ENCODE measurements around the gene IER5. TPM values are rescaled to one million over a fixed set of nuclear protein-coding genes. Genes with fewer than 3 reads are reported as not detected.
"Not testable (repeated sequence)": the region's sequence is repeated elsewhere in the genome, so short reads cannot be mapped to it uniquely, and the experiment has no call there.

Gene IER5
- total RNA-seq, 1 experiment from 2014 or later, result 18.2 TPM

GRCh38 chr1:181045946-181046345 is 42.6 kb upstream of the IER5 start:
- CTCF ChIA-PET; DNase-seq (ENCODE audit: low spot score); H3K27ac Mint-ChIP-seq; ATAC-seq; H3K4me3 Mint-ChIP-seq; POLR2A ChIA-PET; H3K4me1 Mint-ChIP-seq; H3K27me3 Mint-ChIP-seq (ENCODE audit: low read depth); H3K36me3 Mint-ChIP-seq: not testable (repeated sequence)
- peak; percentile 45; the same call in 1 of the 2 replicates for TF ChIP-seq ATF1 (CRISPR knock-in tag; IDR thresholded peaks at IDR 0.05)
- peaks cover 10% of the 10 kb centered on the region for H3K9me3 Mint-ChIP-seq

DNA sequence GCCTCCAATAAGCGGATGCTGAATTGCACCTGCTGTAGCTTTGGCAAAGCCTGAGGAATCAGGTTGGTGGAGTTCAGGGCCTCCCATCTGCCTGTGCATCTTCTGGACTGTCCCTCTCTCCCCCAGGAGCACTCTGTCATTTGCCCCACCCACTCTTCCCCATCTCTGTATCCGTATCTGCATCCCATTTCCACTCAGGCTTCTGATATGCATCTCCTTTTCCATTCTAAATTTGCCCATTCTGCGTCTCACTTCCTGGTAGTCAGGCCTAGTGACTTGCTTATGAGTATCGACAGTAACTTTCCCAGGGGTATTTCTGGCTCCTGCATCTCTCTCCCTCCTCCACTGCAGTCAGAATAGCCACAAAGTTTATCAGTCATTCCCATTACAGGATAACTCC is 39.1 kb upstream of the IER5 start:
- H3K36me3 Mint-ChIP-seq, result peaks cover 6% of the 10 kb centered on the region; the same call in 1 of the 2 replicates
- peaks cover 10% of the 10 kb centered on the region for H3K9me3 Mint-ChIP-seq
- ChIA-PET POLR2A (no interaction called here), CTCF (no interaction called here)
- DNase-seq (ENCODE audit: low spot score) (no peak), ATAC-seq (no peak)
- no peak for TF ChIP-seq JAZF1 (CRISPR knock-in tag; IDR thresholded peaks at IDR 0.05)
- TF ChIP-seq ZNF263 (CRISPR knock-in tag; IDR thresholded peaks at IDR 0.05; ENCODE audit: low read depth), result no peak
- no peak for TF ChIP-seq GRHL2 (CRISPR knock-in tag; IDR thresholded peaks at IDR 0.05; ENCODE audit: insufficient replicate concordance, severe bottlenecking)
- no peak for TF ChIP-seq OVOL2 (CRISPR knock-in tag; IDR thresholded peaks at IDR 0.05; ENCODE audit: borderline replicate concordance)
- TF ChIP-seq FOXP1 (CRISPR knock-in tag; IDR thresholded peaks at IDR 0.05; ENCODE audit: borderline replicate concordance), result no peak
- TF ChIP-seq ZNF416 (CRISPR knock-in tag; IDR thresholded peaks at IDR 0.05), result no peak
- no peak for TF ChIP-seq NFE2L1 (CRISPR knock-in tag; IDR thresholded peaks at IDR 0.05)
- no peak for TF ChIP-seq ZBTB21 (CRISPR knock-in tag; IDR thresholded peaks at IDR 0.05; ENCODE audit: borderline replicate concordance)
- TF ChIP-seq ZNF423 (CRISPR knock-in tag; IDR thresholded peaks at IDR 0.05), result no peak
- H3K27ac Mint-ChIP-seq, result no peak overlapping the region
- peaks cover 3% of the 10 kb centered on the region; the same call in 1 of the 2 replicates for H3K4me1 Mint-ChIP-seq
- H3K4me3 Mint-ChIP-seq, result no peak overlapping the region
- H3K27me3 Mint-ChIP-seq (ENCODE audit: low read depth), result no peaks in the 10 kb centered on the region; the same call in 1 of the 2 replicates

- no peak for ATAC-seq
Observed at GRCh38 chr1:181050922-181051321, 37.6 kb upstream of the IER5 start.

DNA sequence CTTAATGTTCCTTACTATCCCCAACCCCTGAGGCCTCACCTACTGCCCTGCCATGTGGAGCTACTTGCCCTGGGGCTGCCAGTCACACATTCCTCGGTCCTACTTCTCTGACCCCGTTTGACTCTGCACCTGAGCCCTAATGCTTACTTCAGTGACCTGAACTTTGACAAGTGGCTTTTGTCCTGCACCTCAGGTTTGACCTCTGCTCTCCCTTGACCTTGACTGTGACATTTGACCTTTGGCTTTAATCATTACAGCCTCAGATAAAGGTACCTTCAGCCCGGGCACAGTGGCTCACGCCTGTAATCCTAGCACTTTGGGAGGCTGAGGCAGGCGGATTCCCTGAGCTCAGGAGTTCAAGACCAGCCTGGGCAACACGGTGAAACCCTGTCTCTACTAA is 31.9 kb upstream of the IER5 start:
- H3K4me1 Mint-ChIP-seq, result peaks cover 9% of the 10 kb centered on the region
- CTCF ChIA-PET, result interaction anchor here (1.0 kb wide), 1 partner anchor 175 kb away, joined by 3 read pairs; no protein-coding TSS in a partner anchor
- peaks cover 12% of the 10 kb centered on the region for H3K9me3 Mint-ChIP-seq
- H3K27ac Mint-ChIP-seq, result no peak overlapping the region
- POLR2A ChIA-PET, result no interaction called here
- no peak overlapping the region for H3K4me3 Mint-ChIP-seq
- DNase-seq (ENCODE audit: low spot score) (no peak), ATAC-seq (no peak)
- no peaks in the 10 kb centered on the region for H3K27me3 Mint-ChIP-seq (ENCODE audit: low read depth)
- 0 out of 2 replicates have a peak, but pooled peaks cover 4% of the 10 kb centered on the region for H3K36me3 Mint-ChIP-seq
- TF ChIP-seq GABPB1 (CRISPR knock-in tag; IDR thresholded peaks at IDR 0.05) (no peak), HMGA2 (CRISPR knock-in tag; IDR thresholded peaks at IDR 0.05) (no peak), KAT7 (CRISPR knock-in tag; IDR thresholded peaks at IDR 0.05; ENCODE audit: borderline replicate concordance) (no peak), E2F5 (CRISPR knock-in tag; IDR thresholded peaks at IDR 0.05) (no peak), TEAD4 (CRISPR knock-in tag; IDR thresholded peaks at IDR 0.05) (no peak)
- TF ChIP-seq, protein P1, sequence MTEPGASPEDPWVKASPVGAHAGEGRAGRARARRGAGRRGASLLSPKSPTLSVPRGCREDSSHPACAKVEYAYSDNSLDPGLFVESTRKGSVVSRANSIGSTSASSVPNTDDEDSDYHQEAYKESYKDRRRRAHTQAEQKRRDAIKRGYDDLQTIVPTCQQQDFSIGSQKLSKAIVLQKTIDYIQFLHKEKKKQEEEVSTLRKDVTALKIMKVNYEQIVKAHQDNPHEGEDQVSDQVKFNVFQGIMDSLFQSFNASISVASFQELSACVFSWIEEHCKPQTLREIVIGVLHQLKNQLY (CRISPR knock-in tag; IDR thresholded peaks at IDR 0.05), result no peak
- TF ChIP-seq, protein P2, sequence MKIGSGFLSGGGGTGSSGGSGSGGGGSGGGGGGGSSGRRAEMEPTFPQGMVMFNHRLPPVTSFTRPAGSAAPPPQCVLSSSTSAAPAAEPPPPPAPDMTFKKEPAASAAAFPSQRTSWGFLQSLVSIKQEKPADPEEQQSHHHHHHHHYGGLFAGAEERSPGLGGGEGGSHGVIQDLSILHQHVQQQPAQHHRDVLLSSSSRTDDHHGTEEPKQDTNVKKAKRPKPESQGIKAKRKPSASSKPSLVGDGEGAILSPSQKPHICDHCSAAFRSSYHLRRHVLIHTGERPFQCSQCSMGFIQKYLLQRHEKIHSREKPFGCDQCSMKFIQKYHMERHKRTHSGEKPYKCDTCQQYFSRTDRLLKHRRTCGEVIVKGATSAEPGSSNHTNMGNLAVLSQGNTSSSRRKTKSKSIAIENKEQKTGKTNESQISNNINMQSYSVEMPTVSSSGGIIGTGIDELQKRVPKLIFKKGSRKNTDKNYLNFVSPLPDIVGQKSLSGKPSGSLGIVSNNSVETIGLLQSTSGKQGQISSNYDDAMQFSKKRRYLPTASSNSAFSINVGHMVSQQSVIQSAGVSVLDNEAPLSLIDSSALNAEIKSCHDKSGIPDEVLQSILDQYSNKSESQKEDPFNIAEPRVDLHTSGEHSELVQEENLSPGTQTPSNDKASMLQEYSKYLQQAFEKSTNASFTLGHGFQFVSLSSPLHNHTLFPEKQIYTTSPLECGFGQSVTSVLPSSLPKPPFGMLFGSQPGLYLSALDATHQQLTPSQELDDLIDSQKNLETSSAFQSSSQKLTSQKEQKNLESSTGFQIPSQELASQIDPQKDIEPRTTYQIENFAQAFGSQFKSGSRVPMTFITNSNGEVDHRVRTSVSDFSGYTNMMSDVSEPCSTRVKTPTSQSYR (CRISPR knock-in tag; IDR thresholded peaks at IDR 0.05), result no peak

More at GRCh38 chr1:181050922-181051321, 37.6 kb upstream of the IER5 start:
- CTCF ChIA-PET, result no interaction called here
- H3K9me3 Mint-ChIP-seq, result peaks cover 6% of the 10 kb centered on the region
- no peak overlapping the region for H3K4me3 Mint-ChIP-seq
- no peak overlapping the region for H3K27ac Mint-ChIP-seq
- POLR2A ChIA-PET, result no interaction called here
- TF ChIP-seq HMGA2 (CRISPR knock-in tag; IDR thresholded peaks at IDR 0.05), result no peak
- TF ChIP-seq E2F5 (CRISPR knock-in tag; IDR thresholded peaks at IDR 0.05), result no peak
- no peak for TF ChIP-seq GTF2I (CRISPR knock-in tag; conservative IDR thresholded peaks at IDR 0.05)
- TF ChIP-seq, protein P3, sequence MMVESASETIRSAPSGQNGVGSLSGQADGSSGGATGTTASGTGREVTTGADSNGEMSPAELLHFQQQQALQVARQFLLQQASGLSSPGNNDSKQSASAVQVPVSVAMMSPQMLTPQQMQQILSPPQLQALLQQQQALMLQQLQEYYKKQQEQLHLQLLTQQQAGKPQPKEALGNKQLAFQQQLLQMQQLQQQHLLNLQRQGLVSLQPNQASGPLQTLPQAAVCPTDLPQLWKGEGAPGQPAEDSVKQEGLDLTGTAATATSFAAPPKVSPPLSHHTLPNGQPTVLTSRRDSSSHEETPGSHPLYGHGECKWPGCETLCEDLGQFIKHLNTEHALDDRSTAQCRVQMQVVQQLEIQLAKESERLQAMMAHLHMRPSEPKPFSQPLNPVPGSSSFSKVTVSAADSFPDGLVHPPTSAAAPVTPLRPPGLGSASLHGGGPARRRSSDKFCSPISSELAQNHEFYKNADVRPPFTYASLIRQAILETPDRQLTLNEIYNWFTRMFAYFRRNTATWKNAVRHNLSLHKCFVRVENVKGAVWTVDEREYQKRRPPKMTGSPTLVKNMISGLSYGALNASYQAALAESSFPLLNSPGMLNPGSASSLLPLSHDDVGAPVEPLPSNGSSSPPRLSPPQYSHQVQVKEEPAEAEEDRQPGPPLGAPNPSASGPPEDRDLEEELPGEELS (CRISPR knock-in tag; IDR thresholded peaks at IDR 0.05), result no peak
- TF ChIP-seq RELA (CRISPR knock-in tag; IDR thresholded peaks at IDR 0.05; ENCODE audit: borderline replicate concordance), result no peak
- TF ChIP-seq, protein P4, sequence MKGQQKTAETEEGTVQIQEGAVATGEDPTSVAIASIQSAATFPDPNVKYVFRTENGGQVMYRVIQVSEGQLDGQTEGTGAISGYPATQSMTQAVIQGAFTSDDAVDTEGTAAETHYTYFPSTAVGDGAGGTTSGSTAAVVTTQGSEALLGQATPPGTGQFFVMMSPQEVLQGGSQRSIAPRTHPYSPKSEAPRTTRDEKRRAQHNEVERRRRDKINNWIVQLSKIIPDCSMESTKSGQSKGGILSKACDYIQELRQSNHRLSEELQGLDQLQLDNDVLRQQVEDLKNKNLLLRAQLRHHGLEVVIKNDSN (CRISPR knock-in tag; IDR thresholded peaks at IDR 0.05), result no peak
- H3K27me3 Mint-ChIP-seq (ENCODE audit: low read depth), result no peaks in the 10 kb centered on the region; the same call in 1 of the 2 replicates
- peaks cover 3% of the 10 kb centered on the region; the same call in 1 of the 2 replicates for H3K4me1 Mint-ChIP-seq
- no peak for DNase-seq (ENCODE audit: low spot score)
- peaks cover 6% of the 10 kb centered on the region; the same call in 1 of the 2 replicates for H3K36me3 Mint-ChIP-seq
